ENCODE results near the gene WBP4. TPM values are rescaled to one million over a fixed set of nuclear protein-coding genes. Genes with fewer than 3 reads are reported as not detected.

The WBP4 gene
- 1 to 10 TPM; 9.3 to 9.9 TPM for total RNA-seq

- peaks cover 14% of the 10 kb centered on the region for H3K36me3 Mint-ChIP-seq
- H3K9me3 Mint-ChIP-seq = no peaks in the 10 kb centered on the region
- POLR2A ChIA-PET = interaction anchor here (0.7 to 2.7 kb wide), 18 partner anchors 13 to 1210 kb away, joined by 3 to 24 read pairs (median 4); partner anchors contain the start of genes AKAP11, ELF1, KBTBD6 and MTRF1
- peaks cover 49% of the 10 kb centered on the region for H3K4me1 Mint-ChIP-seq
- peak; percentile 90 for DNase-seq
- peak within 1 kb of the TSS; percentile 96 for H3K27ac Mint-ChIP-seq
- peak within 1 kb of the TSS; percentile 97 for H3K4me3 Mint-ChIP-seq
- ATAC-seq (ENCODE audit: low read depth) = peak; percentile 77
- H3K27me3 Mint-ChIP-seq = no peaks in the 10 kb centered on the region
Measured at GRCh38 chr13:41061075-41061913, at the start of gene WBP4. Gene WBP4 (plus strand): TSS chr13:41061509. CDS start chr13:41061674, 165 bp downstream.

DNA sequence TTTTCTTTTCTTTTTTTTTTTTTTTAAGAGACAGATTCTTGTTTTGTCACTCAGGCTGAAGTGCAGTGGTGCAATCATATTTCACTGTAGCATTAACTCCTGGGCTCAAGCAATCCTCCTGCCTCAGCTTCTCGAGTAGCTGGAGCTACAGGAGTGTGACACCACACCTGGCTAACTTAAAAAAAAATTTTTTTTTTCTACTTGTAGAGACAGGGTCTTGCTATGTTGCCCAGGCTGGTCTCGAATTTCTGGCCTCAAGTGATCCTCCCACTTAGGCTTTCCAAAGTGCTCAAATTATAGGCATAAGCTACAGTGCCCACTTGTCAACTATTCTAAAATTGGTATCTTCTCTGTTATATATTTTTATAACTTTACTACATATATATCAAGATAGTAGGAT, 48.8 kb upstream of the WBP4 start:
- peaks cover 55% of the 10 kb centered on the region for H3K4me1 Mint-ChIP-seq
- DNase-seq = no peak
- no peak overlapping the region for H3K27ac Mint-ChIP-seq
- H3K9me3 Mint-ChIP-seq = no peaks in the 10 kb centered on the region
- POLR2A ChIA-PET = interaction anchor here (4.4 kb wide), 1 partner anchor 32 kb away, joined by 31 read pairs; no protein-coding TSS in a partner anchor
- peaks cover 33% of the 10 kb centered on the region for H3K36me3 Mint-ChIP-seq
- no peak overlapping the region for H3K4me3 Mint-ChIP-seq
- no peaks in the 10 kb centered on the region for H3K27me3 Mint-ChIP-seq
- no peak for ATAC-seq (ENCODE audit: low read depth)

GRCh38 chr13:41013835-41014234, 47.5 kb upstream of the WBP4 start:
- no peak for ATAC-seq (ENCODE audit: low read depth)
- H3K4me1 Mint-ChIP-seq = peaks cover 45% of the 10 kb centered on the region
- peak overlapping the region; percentile 91 for H3K4me3 Mint-ChIP-seq
- POLR2A ChIA-PET = interaction anchor here (1.1 to 4.4 kb wide), 7 partner anchors 9 to 47 kb away, joined by 3 to 31 read pairs (median 5); partner anchors contain the start of gene WBP4
- peak overlapping the region; percentile 78 for H3K27ac Mint-ChIP-seq
- no peaks in the 10 kb centered on the region for H3K27me3 Mint-ChIP-seq
- H3K36me3 Mint-ChIP-seq = peaks cover 31% of the 10 kb centered on the region
- DNase-seq = no peak
- H3K9me3 Mint-ChIP-seq = no peaks in the 10 kb centered on the region

DNA sequence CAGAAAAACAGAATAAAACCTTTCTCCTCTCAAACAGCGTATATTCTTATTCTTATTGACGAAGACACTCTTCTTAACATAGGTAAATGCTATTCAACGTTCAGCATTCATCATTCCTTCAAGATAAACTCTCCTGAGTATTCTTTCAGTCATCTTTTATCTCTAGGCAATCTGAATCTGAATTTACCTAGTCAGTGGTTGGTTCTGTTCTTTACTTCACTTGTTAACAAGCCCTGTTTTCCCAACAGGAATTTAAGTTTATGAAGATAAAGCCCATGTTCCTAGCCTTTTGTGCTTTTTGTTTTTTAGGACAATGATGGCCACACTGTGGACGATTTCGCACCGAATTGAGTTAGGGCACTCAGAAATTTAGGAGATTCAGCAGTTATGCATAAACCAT, 45.4 kb upstream of the WBP4 start:
- DNase-seq (no peak), ATAC-seq (ENCODE audit: low read depth) (no peak)
- H3K36me3 Mint-ChIP-seq = peaks cover 27% of the 10 kb centered on the region
- H3K27me3 Mint-ChIP-seq = no peaks in the 10 kb centered on the region
- H3K4me1 Mint-ChIP-seq = peaks cover 44% of the 10 kb centered on the region
- POLR2A ChIA-PET = interaction anchor here (1.0 to 4.5 kb wide), 6 partner anchors 9 to 39 kb away, joined by 3 to 31 read pairs (median 4); no protein-coding TSS in a partner anchor
- H3K9me3 Mint-ChIP-seq = no peaks in the 10 kb centered on the region
- peak overlapping the region; percentile 91 for H3K4me3 Mint-ChIP-seq
- H3K27ac Mint-ChIP-seq = peak overlapping the region; percentile 91

DNA sequence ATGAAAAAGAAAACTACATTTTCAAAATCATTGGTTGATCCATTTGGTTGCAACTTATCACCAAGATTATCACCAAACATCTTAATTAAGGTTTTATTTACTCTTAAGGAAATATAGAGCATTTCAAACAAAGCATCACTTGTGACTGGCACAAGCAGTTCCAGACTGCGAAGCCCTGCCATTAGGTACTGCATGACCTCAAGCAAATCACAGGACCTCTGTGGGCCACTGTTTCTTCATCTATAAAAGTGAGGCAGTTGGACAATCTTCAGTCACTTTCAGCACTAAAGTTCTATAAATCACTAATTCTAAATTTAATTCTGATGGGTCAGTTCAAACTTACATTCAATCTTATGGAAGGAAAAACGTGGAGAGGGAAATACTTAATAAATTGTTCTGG, 44.1 kb upstream of the WBP4 start:
- Mint-ChIP-seq H3K27me3 (no peaks in the 10 kb centered on the region), H3K36me3 (peaks cover 23% of the 10 kb centered on the region), H3K4me3 (peak overlapping the region; percentile 90), H3K4me1 (peaks cover 40% of the 10 kb centered on the region), H3K27ac (peak overlapping the region; percentile 90), H3K9me3 (no peaks in the 10 kb centered on the region)
- ATAC-seq (ENCODE audit: low read depth) (peak; percentile 39), DNase-seq (no peak)
- POLR2A ChIA-PET = interaction anchor here (1.0 to 5.6 kb wide), 6 partner anchors 10 to 43 kb away, joined by 3 to 39 read pairs (median 21); partner anchors contain the start of gene WBP4

DNA sequence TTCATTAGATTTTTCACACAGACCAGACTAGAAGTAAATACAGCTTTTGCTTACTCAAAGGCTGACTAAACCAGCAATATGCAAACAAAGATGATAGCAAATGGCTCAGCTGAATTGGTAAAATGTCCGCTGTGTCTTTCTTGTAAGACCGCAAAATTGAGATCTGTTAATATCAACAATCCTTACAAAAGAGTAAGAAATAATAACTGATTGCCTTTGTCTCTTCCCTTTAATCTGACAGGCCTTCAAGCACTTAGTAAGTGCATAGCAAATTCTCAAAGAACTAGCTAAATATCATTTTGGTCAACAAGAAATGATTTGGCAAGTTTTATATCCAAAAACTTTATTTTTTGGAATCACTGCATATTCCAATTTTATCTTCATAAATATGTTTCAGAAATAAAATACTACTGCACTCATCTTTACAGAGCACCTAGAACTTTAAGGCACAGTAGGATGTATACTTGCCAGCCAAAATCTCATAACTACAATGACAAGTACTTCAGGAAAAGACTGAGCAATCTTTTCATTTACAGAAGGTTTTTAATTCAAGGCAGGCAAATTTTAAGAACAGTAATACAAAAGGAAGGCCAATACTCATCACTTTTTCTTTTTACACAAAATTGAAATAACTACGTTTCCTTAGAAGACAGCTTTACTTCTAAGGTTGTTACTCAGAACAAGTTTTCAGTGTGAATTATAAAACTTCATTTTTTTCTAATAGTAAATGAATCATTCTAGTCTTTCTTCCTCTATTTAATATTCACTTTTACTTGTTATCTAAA, 43.3 kb upstream of the WBP4 start:
- ATAC-seq (ENCODE audit: low read depth) = no peak

DNA sequence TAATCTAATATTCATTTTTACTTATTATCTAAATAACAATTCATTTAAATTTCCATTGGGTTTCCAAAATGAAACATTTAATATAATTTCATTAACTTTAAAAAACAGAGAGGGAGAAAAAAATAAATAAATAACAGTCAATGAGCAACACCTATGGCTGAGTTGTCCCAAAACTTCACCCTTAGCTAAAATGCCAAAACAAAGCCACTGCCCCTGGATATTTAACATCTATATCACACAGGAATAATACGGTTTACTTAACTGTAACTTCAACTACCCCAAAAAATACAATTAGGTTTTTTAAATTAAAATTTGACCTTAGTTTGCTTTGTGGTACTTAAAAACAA, 42.7 kb upstream of the WBP4 start:
- Mint-ChIP-seq H3K4me1 (peaks cover 34% of the 10 kb centered on the region), H3K9me3 (no peaks in the 10 kb centered on the region), H3K27ac (peak overlapping the region; percentile 95), H3K4me3 (peak overlapping the region; percentile 88), H3K36me3 (peaks cover 17% of the 10 kb centered on the region), H3K27me3 (no peaks in the 10 kb centered on the region)
- ATAC-seq (ENCODE audit: low read depth) (no peak), DNase-seq (no peak)
- POLR2A ChIA-PET = interaction anchor here (0.9 to 5.6 kb wide), 9 partner anchors 11 to 44 kb away, joined by 3 to 39 read pairs (median 11); partner anchors contain the start of gene WBP4

More for the DNA sequence above, 43.3 kb upstream of the WBP4 start:
- POLR2A ChIA-PET = interaction anchor here (0.9 to 5.6 kb wide), 7 partner anchors 11 to 44 kb away, joined by 3 to 39 read pairs (median 18); partner anchors contain the start of gene WBP4
- Mint-ChIP-seq H3K4me3 (peak overlapping the region; percentile 90), H3K9me3 (no peaks in the 10 kb centered on the region), H3K27me3 (no peaks in the 10 kb centered on the region), H3K27ac (peak overlapping the region; percentile 90), H3K36me3 (peaks cover 21% of the 10 kb centered on the region), H3K4me1 (peaks cover 38% of the 10 kb centered on the region)
- DNase-seq = no peak

DNA sequence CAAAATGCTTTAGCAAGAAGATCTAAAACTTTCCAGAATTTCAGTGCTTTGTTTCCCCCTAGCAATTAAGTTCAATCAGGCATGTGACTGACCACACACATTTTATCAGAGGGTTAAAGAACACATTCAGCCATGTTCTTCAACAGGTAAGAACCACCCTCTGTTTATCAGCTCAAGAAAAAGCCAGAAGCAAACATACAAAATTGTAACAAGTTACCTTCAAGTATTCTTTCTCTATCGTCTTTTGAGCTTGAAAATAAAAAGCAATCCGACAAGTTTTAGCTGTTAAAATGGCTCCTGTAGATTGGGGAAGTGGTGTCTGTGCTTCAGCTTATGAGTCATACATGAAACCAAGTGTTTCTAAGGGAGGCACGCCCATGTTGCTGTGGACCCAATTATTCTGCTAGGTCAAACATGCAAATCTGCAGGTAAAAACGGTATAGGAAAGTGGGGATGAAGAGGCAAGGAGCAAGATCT, 42.3 kb upstream of the WBP4 start, which contains the start of gene ELF1:
TSS of gene ELF1 (minus strand) at position 306 of the 477 bp plus-strand sequence. CDS start 37,262 bp downstream, outside the sequence.
- peak within 1 kb of the TSS; percentile 90 for H3K4me3 Mint-ChIP-seq
- peaks cover 31% of the 10 kb centered on the region for H3K4me1 Mint-ChIP-seq
- no peaks in the 10 kb centered on the region for H3K9me3 Mint-ChIP-seq
- no peaks in the 10 kb centered on the region for H3K27me3 Mint-ChIP-seq
- POLR2A ChIA-PET = interaction anchor here (0.5 to 5.6 kb wide), 11 partner anchors 11 to 243 kb away, joined by 3 to 39 read pairs (median 6); partner anchors contain the start of gene WBP4
- H3K36me3 Mint-ChIP-seq = peaks cover 15% of the 10 kb centered on the region
- peak within 1 kb of the TSS; percentile 95 for H3K27ac Mint-ChIP-seq
- DNase-seq = no peak
- peak; percentile 89 for ATAC-seq (ENCODE audit: low read depth)

DNA sequence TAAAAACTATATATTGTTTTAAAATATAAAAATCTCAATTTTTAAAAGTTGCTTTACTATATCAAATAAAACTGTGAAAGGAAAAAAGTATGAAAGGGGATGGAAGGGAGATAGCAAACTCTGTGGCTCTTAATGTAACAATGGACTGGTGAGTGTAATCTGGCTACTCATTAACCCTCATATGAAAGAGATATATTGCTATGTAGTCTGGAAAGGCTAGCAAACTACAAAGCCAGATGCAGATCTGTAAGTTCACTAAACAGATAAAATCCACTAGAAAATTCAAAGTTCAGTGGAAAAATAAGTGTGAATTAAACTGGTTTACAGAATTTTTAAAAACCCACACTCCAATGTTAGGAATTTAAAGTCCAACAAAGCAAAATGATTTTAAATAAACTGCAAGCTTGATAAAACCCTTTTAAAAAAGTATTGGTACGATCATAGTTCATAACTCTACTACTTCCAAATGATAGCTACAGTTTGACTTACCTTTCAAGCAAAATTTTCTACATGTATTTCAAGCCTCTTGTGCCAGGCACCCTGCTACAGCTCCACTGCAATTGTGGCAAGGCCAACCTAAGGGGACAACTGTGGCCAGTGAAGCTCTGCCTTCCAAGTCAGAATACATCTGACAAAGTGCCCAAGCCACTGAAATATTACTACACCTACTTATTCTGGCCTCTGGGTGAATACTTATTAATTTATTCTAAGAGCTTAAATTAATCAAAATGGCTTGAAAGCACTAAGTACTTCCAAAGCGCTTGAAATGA, 41.5 kb upstream of the WBP4 start:
- Mint-ChIP-seq H3K4me1 (peaks cover 29% of the 10 kb centered on the region), H3K4me3 (no peak overlapping the region), H3K27me3 (no peaks in the 10 kb centered on the region), H3K9me3 (no peaks in the 10 kb centered on the region), H3K36me3 (peaks cover 14% of the 10 kb centered on the region), H3K27ac (no peak overlapping the region)
- DNase-seq (no peak), ATAC-seq (ENCODE audit: low read depth) (no peak)
- POLR2A ChIA-PET = interaction anchor here (0.5 to 5.6 kb wide), 12 partner anchors 10 to 244 kb away, joined by 3 to 39 read pairs (median 6); partner anchors contain the start of gene WBP4

GRCh38 chr13:41025518-41025917, 35.8 kb upstream of the WBP4 start:
- DNase-seq (no peak), ATAC-seq (ENCODE audit: low read depth) (no peak)
- Mint-ChIP-seq H3K9me3 (no peaks in the 10 kb centered on the region), H3K4me1 (peaks cover 32% of the 10 kb centered on the region), H3K27me3 (no peaks in the 10 kb centered on the region), H3K36me3 (peaks cover 22% of the 10 kb centered on the region), H3K27ac (no peak overlapping the region), H3K4me3 (no peak overlapping the region)
- POLR2A ChIA-PET = no interaction called here

- Mint-ChIP-seq H3K4me1 (peaks cover 27% of the 10 kb centered on the region), H3K9me3 (no peaks in the 10 kb centered on the region), H3K4me3 (no peak overlapping the region), H3K27ac (no peak overlapping the region), H3K36me3 (peaks cover 20% of the 10 kb centered on the region), H3K27me3 (no peaks in the 10 kb centered on the region)
- DNase-seq = no peak
- POLR2A ChIA-PET = interaction anchor here (1.5 kb wide), 1 partner anchor 48 kb away, joined by 3 read pairs; no protein-coding TSS in a partner anchor
- ATAC-seq (ENCODE audit: low read depth) = no peak
Measured at GRCh38 chr13:41026788-41027187, 34.5 kb upstream of the WBP4 start.

GRCh38 chr13:41028051-41028450, 33.3 kb upstream of the WBP4 start:
- POLR2A ChIA-PET = no interaction called here
- H3K9me3 Mint-ChIP-seq = no peaks in the 10 kb centered on the region
- H3K4me3 Mint-ChIP-seq = no peak overlapping the region

More at GRCh38 chr13:41028051-41028450, 33.3 kb upstream of the WBP4 start:
- H3K27me3 Mint-ChIP-seq = no peaks in the 10 kb centered on the region
- H3K36me3 Mint-ChIP-seq = peaks cover 16% of the 10 kb centered on the region
- no peak for ATAC-seq (ENCODE audit: low read depth)
- H3K27ac Mint-ChIP-seq = no peak overlapping the region
- peaks cover 24% of the 10 kb centered on the region for H3K4me1 Mint-ChIP-seq
- no peak for DNase-seq
